Activated naive CD8-positive, alpha-beta T cell treated with anti-CD3 and anti-CD28 coated beads, Interleukin-2, amount 10 ng/mL, durations not matched to agents 7 days and 5 days (primary cell): ENCODE measurements around the gene CYB561A3. TPM values are rescaled to one million over a fixed set of nuclear protein-coding genes. Genes with fewer than 3 reads are reported as not detected.
"Not testable (repeated sequence)": the region's sequence is repeated elsewhere in the genome, so short reads cannot be mapped to it uniquely, and the experiment has no call there.

Experiments
- ATAC-seq: fragments of 150-1000 bp; cut with Tn5 transposase; one replicate; pipeline ENCODE4 v1.10.0; 2021; ENCODE audit warnings: low read depth, moderate library complexity
- POLR2A ChIA-PET: fragments of 350-600 bp; sonication (Branson Sonifier 250); formaldehyde crosslinking; loops from one replicate; lab custom pipeline; 2021; ENCODE audit warnings: antibody characterized with exemption; lab: Charles Lee
- DNase-seq: peaks from one replicate; pipeline ENCODE4 v3.0.0; 2021
- H3K27ac Mint-ChIP-seq: one replicate; pipeline ENCODE4 v1.8.0; 2022; ENCODE audit warnings: mild to moderate bottlenecking, mixed read lengths
- H3K27me3 Mint-ChIP-seq: one replicate; pipeline ENCODE4 v1.8.0; 2022; ENCODE audit warnings: mild to moderate bottlenecking, moderate library complexity, mixed read lengths
- H3K36me3 Mint-ChIP-seq: one replicate; pipeline ENCODE4 v1.8.0; 2021; ENCODE audit warnings: mild to moderate bottlenecking, mixed read lengths
- H3K4me1 Mint-ChIP-seq: one replicate; pipeline ENCODE4 v1.8.0; 2021; ENCODE audit warnings: mixed read lengths
- H3K4me3 Mint-ChIP-seq: one replicate; pipeline ENCODE4 v1.8.0; 2022; ENCODE audit warnings: mild to moderate bottlenecking, moderate library complexity, mixed read lengths
- H3K9me3 Mint-ChIP-seq: one replicate; pipeline ENCODE4 v1.8.0; 2021; ENCODE audit warnings: mixed read lengths
- total RNA-seq, 2 experiments: library from RNA; stranded (reverse); gene quantifications; one replicate each; pipeline ENCODE4 v1.2.3, GENCODE V29; 2021

Gene CYB561A3
- total RNA-seq = 10 to 100 TPM; 43.6 to 44.7 TPM

GRCh38 chr11:61361741-61362541, at the start of gene CYB561A3, which contains the start of gene TMEM138:
TSS of gene CYB561A3 (minus strand) at chr11:61361882. CDS start at chr11:61356713, 5,169 bp downstream.
TSS of gene TMEM138 (plus strand) at chr11:61362374. CDS start at chr11:61364391, 2,017 bp downstream.
- POLR2A ChIA-PET = interaction anchor here (0.7 to 3.7 kb wide), 15 partner anchors 9 to 68 kb away, joined by 3 to 36 read pairs (median 11); partner anchors contain the start of genes CPSF7, DDB1, SDHAF2 and TKFC
- peak; percentile 95 for ATAC-seq
- peaks cover 34% of the 10 kb centered on the region for H3K4me1 Mint-ChIP-seq
- H3K4me3 Mint-ChIP-seq = peak within 1 kb of the TSS; percentile 95
- no peaks in the 10 kb centered on the region for H3K27me3 Mint-ChIP-seq
- H3K9me3 Mint-ChIP-seq = no peaks in the 10 kb centered on the region
- peaks cover 2% of the 10 kb centered on the region for H3K36me3 Mint-ChIP-seq
- H3K27ac Mint-ChIP-seq = peak within 1 kb of the TSS; percentile 94
- DNase-seq = peak; percentile 86

GRCh38 chr11:61406991-61407728, 45.5 kb upstream of the CYB561A3 start:
- POLR2A ChIA-PET = interaction anchor here (0.7 kb wide), 2 partner anchors 15 to 47 kb away, joined by 3 read pairs; partner anchors contain the start of gene TMEM216
- Mint-ChIP-seq H3K9me3 (no peaks in the 10 kb centered on the region), H3K27ac (peak overlapping the region; percentile 32), H3K27me3 (no peaks in the 10 kb centered on the region), H3K4me1 (peaks cover 5% of the 10 kb centered on the region), H3K36me3 (peaks cover 29% of the 10 kb centered on the region), H3K4me3 (no peak overlapping the region)
- no peak for DNase-seq
- no peak for ATAC-seq

GRCh38 chr11:61406067-61406466, 44.4 kb upstream of the CYB561A3 start:
- H3K36me3 Mint-ChIP-seq = peaks cover 21% of the 10 kb centered on the region
- POLR2A ChIA-PET = no interaction called here
- peaks cover 2% of the 10 kb centered on the region for H3K4me1 Mint-ChIP-seq
- no peak for ATAC-seq
- no peak overlapping the region for H3K4me3 Mint-ChIP-seq
- no peaks in the 10 kb centered on the region for H3K9me3 Mint-ChIP-seq
- no peaks in the 10 kb centered on the region for H3K27me3 Mint-ChIP-seq
- DNase-seq = no peak
- H3K27ac Mint-ChIP-seq = no peak overlapping the region

GRCh38 chr11:61404641-61405040, 43.0 kb upstream of the CYB561A3 start:
- POLR2A ChIA-PET = no interaction called here
- DNase-seq (no peak), ATAC-seq (no peak)
- H3K9me3 Mint-ChIP-seq = no peaks in the 10 kb centered on the region
- peaks cover 17% of the 10 kb centered on the region for H3K36me3 Mint-ChIP-seq
- H3K4me3 Mint-ChIP-seq = no peak overlapping the region
- no peaks in the 10 kb centered on the region for H3K27me3 Mint-ChIP-seq
- H3K27ac Mint-ChIP-seq = no peak overlapping the region
- peaks cover 2% of the 10 kb centered on the region for H3K4me1 Mint-ChIP-seq

- ATAC-seq = no peak
- no peak for DNase-seq
- Mint-ChIP-seq H3K4me1 (peaks cover 2% of the 10 kb centered on the region), H3K4me3 (no peak overlapping the region), H3K9me3 (no peaks in the 10 kb centered on the region), H3K36me3 (peaks cover 17% of the 10 kb centered on the region), H3K27ac (no peak overlapping the region), H3K27me3 (no peaks in the 10 kb centered on the region)
- POLR2A ChIA-PET = no interaction called here
Measured at GRCh38 chr11:61404103-61404502, 42.4 kb upstream of the CYB561A3 start.

- no peak for ATAC-seq
- peaks cover 2% of the 10 kb centered on the region for H3K4me1 Mint-ChIP-seq
- H3K9me3 Mint-ChIP-seq = no peaks in the 10 kb centered on the region
- peaks cover 16% of the 10 kb centered on the region for H3K36me3 Mint-ChIP-seq
- H3K27me3 Mint-ChIP-seq = no peaks in the 10 kb centered on the region
- H3K4me3 Mint-ChIP-seq = no peak overlapping the region
- H3K27ac Mint-ChIP-seq = no peak overlapping the region
- POLR2A ChIA-PET = no interaction called here
- DNase-seq = no peak
Measured at GRCh38 chr11:61403658-61404057, 42.0 kb upstream of the CYB561A3 start.

- POLR2A ChIA-PET = interaction anchor here (0.9 to 1.2 kb wide), 3 partner anchors 9 to 28 kb away, joined by 3 to 5 read pairs (median 3); partner anchors contain the start of genes CPSF7 and SDHAF2
Measured at GRCh38 chr11:61401573-61401972, 39.9 kb upstream of the CYB561A3 start.

GRCh38 chr11:61401173-61401572, 39.5 kb upstream of the CYB561A3 start:
- no peaks in the 10 kb centered on the region for H3K4me1 Mint-ChIP-seq
- H3K9me3 Mint-ChIP-seq = no peaks in the 10 kb centered on the region
- H3K4me3 Mint-ChIP-seq = no peak overlapping the region
- H3K27me3 Mint-ChIP-seq = no peaks in the 10 kb centered on the region
- ATAC-seq (no peak), DNase-seq (no peak)
- peaks cover 16% of the 10 kb centered on the region for H3K36me3 Mint-ChIP-seq
- H3K27ac Mint-ChIP-seq = peak overlapping the region; percentile 4
- POLR2A ChIA-PET = interaction anchor here (0.5 to 1.2 kb wide), 4 partner anchors 8 to 50 kb away, joined by 3 to 5 read pairs (median 3); partner anchors contain the start of genes CPSF7 and SDHAF2

More at GRCh38 chr11:61401573-61401972, 39.9 kb upstream of the CYB561A3 start:
- DNase-seq (no peak), ATAC-seq (no peak)
- Mint-ChIP-seq H3K36me3 (peaks cover 16% of the 10 kb centered on the region), H3K27ac (no peak overlapping the region), H3K4me3 (no peak overlapping the region), H3K27me3 (no peaks in the 10 kb centered on the region), H3K9me3 (no peaks in the 10 kb centered on the region), H3K4me1 (no peaks in the 10 kb centered on the region)

- DNase-seq (no peak), ATAC-seq (peak; percentile 25)
- H3K27ac Mint-ChIP-seq = peak overlapping the region; percentile 90
- H3K36me3 Mint-ChIP-seq = peaks cover 20% of the 10 kb centered on the region
- peaks cover 22% of the 10 kb centered on the region for H3K4me1 Mint-ChIP-seq
- peaks cover 2% of the 10 kb centered on the region for H3K9me3 Mint-ChIP-seq
- H3K4me3 Mint-ChIP-seq = peak overlapping the region; percentile 91
- POLR2A ChIA-PET = interaction anchor here (0.6 to 4.2 kb wide), 6 partner anchors 8 to 62 kb away, joined by 3 to 26 read pairs (median 12); partner anchors contain the start of genes CPSF7, CYB561A3, DDB1 and SDHAF2
- H3K27me3 Mint-ChIP-seq = no peaks in the 10 kb centered on the region
Measured at GRCh38 chr11:61392981-61393595, 31.4 kb upstream of the CYB561A3 start.

- H3K4me1 Mint-ChIP-seq = peaks cover 24% of the 10 kb centered on the region
- H3K36me3 Mint-ChIP-seq = peaks cover 12% of the 10 kb centered on the region
- peaks cover 2% of the 10 kb centered on the region for H3K9me3 Mint-ChIP-seq
- H3K27me3 Mint-ChIP-seq = no peaks in the 10 kb centered on the region
- no peak overlapping the region for H3K27ac Mint-ChIP-seq
- no peak for DNase-seq
- POLR2A ChIA-PET = interaction anchor here (0.6 to 4.2 kb wide), 2 partner anchors 32 to 56 kb away, joined by 3 to 26 read pairs; partner anchors contain the start of genes DDB1 and TKFC
- no peak for ATAC-seq
- no peak overlapping the region for H3K4me3 Mint-ChIP-seq
Measured at GRCh38 chr11:61390161-61390560, 28.5 kb upstream of the CYB561A3 start.

GRCh38 chr11:61384271-61385242, 22.9 kb upstream of the CYB561A3 start:
- peaks cover 1% of the 10 kb centered on the region for H3K9me3 Mint-ChIP-seq
- H3K4me3 Mint-ChIP-seq = no peak overlapping the region
- POLR2A ChIA-PET = interaction anchor here (0.6 to 3.1 kb wide), 5 partner anchors 10 to 90 kb away, joined by 3 to 28 read pairs (median 3); no protein-coding TSS in a partner anchor

GRCh38 chr11:61383859-61384258, 22.2 kb upstream of the CYB561A3 start:
- H3K27ac Mint-ChIP-seq, H3K27me3 Mint-ChIP-seq, H3K4me1 Mint-ChIP-seq, H3K4me3 Mint-ChIP-seq, ATAC-seq, H3K9me3 Mint-ChIP-seq, DNase-seq, H3K36me3 Mint-ChIP-seq: not testable (repeated sequence)
- POLR2A ChIA-PET = interaction anchor here (0.9 kb wide), 1 partner anchor 50 kb away, joined by 3 read pairs; no protein-coding TSS in a partner anchor

More at GRCh38 chr11:61384271-61385242, 22.9 kb upstream of the CYB561A3 start:
- H3K36me3 Mint-ChIP-seq = peaks cover 1% of the 10 kb centered on the region
- no peaks in the 10 kb centered on the region for H3K27me3 Mint-ChIP-seq
- no peak for DNase-seq
- peaks cover 3% of the 10 kb centered on the region for H3K4me1 Mint-ChIP-seq
- no peak for ATAC-seq
- H3K27ac Mint-ChIP-seq = no peak overlapping the region
